NT2/D1 (cell line): ENCODE data around the gene SLC25A48.
"Not testable (repeated sequence)": the region's sequence is repeated elsewhere in the genome, so short reads cannot be mapped to it uniquely, and the experiment has no call there.

Experiments used
- DNase-seq: peaks from one replicate; pipeline ENCODE4 v3.0.0-alpha.2; 2011; ENCODE audit warnings: low read depth, low spot score
- H3K27me3 ChIP-seq: 2 replicates; pipeline ENCODE4 v1.6.0; 2011; ENCODE audit warnings: mild to moderate bottlenecking; ENCODE audit not compliant: insufficient read length, insufficient read depth
- H3K36me3 ChIP-seq: 2 replicates; pipeline ENCODE4 v1.6.1; 2011; ENCODE audit warnings: mild to moderate bottlenecking, low read length, mixed read lengths; ENCODE audit not compliant: insufficient read depth, insufficient read length
- H3K4me1 ChIP-seq: 2 replicates; pipeline ENCODE4 v1.5.1; 2011; ENCODE audit not compliant: insufficient read depth, insufficient read length
- H3K4me3 ChIP-seq: 2 replicates; pipeline ENCODE4 v1.5.1; 2011; ENCODE audit warnings: low read depth; ENCODE audit not compliant: insufficient read length
- H3K9ac ChIP-seq: 2 replicates; pipeline ENCODE4 v1.6.0; 2011; ENCODE audit warnings: low read depth; ENCODE audit not compliant: insufficient read length
- H3K9me3 ChIP-seq: 2 replicates; pipeline ENCODE4 v1.5.1; 2011; ENCODE audit warnings: mild to moderate bottlenecking, low read length; ENCODE audit not compliant: insufficient read depth
- SUZ12 ChIP-seq: IDR thresholded peaks from 2 replicates; pipeline ENCODE4 v1.6.1; 2011; ENCODE audit not compliant: insufficient read length, insufficient read depth; ENCODE audit errors: extremely low read depth
- YY1 ChIP-seq: IDR thresholded peaks from 2 replicates; pipeline ENCODE4 v1.6.1; 2011; ENCODE audit not compliant: insufficient read length, insufficient read depth
- ZNF274 ChIP-seq: IDR thresholded peaks from 2 replicates; pipeline ENCODE4 v1.6.1; 2011; ENCODE audit warnings: mild to moderate bottlenecking, low read depth, low read length

Gene SLC25A48

DNA sequence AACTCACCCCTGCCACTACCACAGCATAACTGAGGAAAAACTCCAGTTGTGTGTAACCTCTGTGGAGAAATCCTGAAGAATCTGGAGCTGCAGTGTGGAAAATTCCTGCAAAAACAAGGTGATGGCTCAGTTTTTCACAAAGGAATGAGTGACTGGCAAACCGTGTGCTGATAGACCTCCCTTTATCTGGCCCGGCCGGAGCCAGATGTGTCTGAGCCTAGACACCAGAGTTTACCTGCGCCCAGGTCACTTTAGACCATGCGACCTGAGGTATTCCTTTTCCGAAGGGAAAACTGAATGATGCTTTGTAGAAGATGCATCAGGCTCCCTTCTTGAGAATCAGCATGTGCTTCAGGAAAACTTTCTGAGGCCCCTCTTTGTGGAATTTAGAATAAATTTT lies 16.2 kb downstream of the SLC25A48 start:
- Histone ChIP-seq H3K9ac (no peak overlapping the region), H3K36me3 (no peaks in the 10 kb centered on the region), H3K4me3 (no peak overlapping the region), H3K27me3 (no peaks in the 10 kb centered on the region), H3K4me1 (no peaks in the 10 kb centered on the region), H3K9me3 (peaks cover 10% of the 10 kb centered on the region; the same call in 1 of the 2 replicates)
- no peak for TF ChIP-seq ZNF274
- no peak for TF ChIP-seq YY1
- TF ChIP-seq SUZ12: no peak
- DNase-seq: no peak

DNA sequence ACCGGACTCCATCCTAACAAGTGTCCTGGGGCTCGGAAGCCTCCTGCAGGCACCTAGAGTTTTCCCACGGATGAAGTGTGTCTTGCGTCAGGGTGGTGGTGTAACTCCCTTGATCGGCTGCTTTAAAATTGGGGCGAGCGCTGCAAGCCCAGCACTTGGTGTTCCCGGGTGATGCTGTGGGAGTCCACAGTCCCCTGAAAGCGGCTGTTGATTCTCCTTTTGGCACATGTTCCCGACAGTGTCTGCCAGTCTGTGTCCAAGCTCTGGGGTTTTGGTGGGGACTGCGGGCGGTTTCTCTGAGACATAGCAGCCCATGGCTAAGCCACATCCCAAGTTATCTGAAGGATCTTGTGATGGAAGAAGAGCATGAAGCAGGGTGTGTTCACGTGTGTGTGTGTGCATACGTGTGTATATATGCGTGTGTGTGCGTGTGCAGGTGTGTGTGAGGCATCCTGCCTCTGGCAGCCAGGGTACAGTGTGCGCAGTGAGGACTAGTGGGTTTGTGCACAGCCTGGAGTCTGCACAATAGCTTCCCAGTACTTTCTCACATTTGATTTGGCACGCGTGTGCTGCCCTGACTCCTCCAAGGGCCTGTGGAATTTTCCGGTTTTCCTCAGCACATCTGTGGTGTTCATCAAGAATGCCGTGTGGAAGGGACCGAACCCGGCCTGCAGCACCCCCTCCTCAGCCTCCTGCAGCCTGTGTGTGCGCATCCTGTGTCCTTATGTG lies 16.9 kb downstream of the SLC25A48 start:
- no peaks in the 10 kb centered on the region for H3K4me1 ChIP-seq
- H3K36me3 ChIP-seq: no peaks in the 10 kb centered on the region
- no peak overlapping the region for H3K4me3 ChIP-seq
- H3K9me3 ChIP-seq: peaks cover 10% of the 10 kb centered on the region; the same call in 1 of the 2 replicates
- H3K9ac ChIP-seq: no peak overlapping the region
- DNase-seq: no peak
- no peak for TF ChIP-seq YY1
- TF ChIP-seq ZNF274: no peak
- TF ChIP-seq SUZ12: no peak
- H3K27me3 ChIP-seq: no peaks in the 10 kb centered on the region

DNA sequence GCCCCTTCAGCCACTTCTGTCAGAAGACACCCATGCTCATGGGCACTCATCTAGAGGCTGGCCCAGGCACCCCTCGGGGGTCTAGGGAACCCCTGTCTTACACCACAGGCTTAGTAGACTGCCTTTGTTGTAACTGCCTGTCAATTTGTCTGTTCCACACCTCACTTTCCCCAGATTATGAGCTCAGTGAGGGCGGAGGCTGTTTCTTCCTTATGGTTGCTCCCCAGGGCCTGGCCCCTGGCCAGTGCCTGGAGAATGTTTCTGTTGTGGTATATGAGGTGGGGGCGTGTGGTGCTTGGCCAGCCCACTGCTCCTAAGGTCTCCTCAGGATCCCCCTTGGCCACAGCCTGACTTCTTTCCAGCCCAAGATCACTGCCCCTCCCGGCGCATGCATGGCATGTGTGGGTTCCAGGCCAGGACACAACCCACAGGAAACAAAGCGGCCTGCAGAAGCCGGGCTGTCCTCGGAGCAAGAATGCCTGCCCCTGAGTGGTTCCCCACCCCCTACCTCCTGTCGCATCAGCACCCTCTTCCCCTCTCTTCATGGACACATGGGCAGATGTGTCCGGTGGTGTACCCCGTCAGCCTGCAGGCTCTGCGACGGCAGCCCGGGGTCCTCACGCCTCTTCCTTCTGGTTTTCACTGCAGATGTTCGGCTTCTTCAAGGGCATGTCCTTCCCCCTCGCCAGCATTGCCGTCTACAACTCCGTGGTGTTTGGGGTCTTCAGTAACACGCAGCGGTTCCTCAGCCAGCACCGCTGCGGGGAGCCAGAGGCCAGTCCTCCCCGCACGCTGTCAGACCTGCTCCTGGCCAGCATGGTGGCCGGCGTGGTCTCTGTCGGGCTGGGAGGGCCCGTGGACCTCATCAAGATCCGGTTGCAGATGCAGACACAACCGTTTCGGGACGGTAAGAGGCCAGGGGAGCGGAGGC lies 17.7 kb downstream of the SLC25A48 start:
- Histone ChIP-seq H3K4me1 (no peaks in the 10 kb centered on the region), H3K4me3 (no peak overlapping the region), H3K9me3 (peaks cover 14% of the 10 kb centered on the region; the same call in 1 of the 2 replicates), H3K36me3 (no peaks in the 10 kb centered on the region), H3K27me3 (no peaks in the 10 kb centered on the region), H3K9ac (no peak overlapping the region)
- TF ChIP-seq ZNF274: no peak
- TF ChIP-seq YY1: no peak
- TF ChIP-seq SUZ12: no peak
- no peak for DNase-seq

DNA sequence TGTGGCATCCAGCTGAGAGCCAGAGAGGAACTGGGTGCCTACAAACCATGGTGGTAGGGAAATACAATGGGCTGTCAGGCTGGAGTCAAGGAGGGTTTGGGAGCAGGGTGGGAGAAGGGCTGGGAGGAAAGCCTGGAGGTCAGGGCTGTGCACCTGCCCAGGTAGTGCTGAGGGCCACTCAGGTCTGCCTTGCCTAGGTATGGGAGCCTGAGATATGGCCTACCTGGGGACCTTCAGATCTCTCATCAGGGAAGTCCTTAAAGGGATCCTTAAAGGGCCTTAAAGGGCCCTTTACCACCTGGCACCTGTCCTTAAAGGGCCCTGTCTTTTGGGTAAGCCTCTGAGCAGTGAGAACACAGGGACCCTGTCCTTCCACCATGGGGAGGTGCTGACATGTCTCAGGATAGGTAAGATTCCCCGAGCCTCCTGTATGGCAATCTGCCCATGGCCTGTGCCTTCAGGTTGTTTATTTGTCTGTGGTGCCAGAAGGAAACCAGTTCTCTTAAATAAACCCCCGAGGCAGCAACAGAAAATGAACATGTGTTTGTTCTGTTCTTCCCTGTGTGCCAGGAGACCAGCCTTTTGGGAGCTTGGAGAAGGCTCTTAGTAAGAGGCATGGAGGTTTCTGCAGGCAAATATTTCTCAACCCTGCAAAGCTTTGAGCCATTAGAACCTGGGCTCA lies 23.3 kb downstream of the SLC25A48 start:
- H3K9ac ChIP-seq: no peak overlapping the region
- H3K4me1 ChIP-seq: no peaks in the 10 kb centered on the region
- H3K36me3 ChIP-seq: no peaks in the 10 kb centered on the region
- no peak overlapping the region for H3K4me3 ChIP-seq
- H3K27me3 ChIP-seq: no peaks in the 10 kb centered on the region
- no peak for DNase-seq
- peaks cover 14% of the 10 kb centered on the region; the same call in 1 of the 2 replicates for H3K9me3 ChIP-seq
- TF ChIP-seq SUZ12 (no peak), ZNF274 (no peak), YY1 (no peak)

DNA sequence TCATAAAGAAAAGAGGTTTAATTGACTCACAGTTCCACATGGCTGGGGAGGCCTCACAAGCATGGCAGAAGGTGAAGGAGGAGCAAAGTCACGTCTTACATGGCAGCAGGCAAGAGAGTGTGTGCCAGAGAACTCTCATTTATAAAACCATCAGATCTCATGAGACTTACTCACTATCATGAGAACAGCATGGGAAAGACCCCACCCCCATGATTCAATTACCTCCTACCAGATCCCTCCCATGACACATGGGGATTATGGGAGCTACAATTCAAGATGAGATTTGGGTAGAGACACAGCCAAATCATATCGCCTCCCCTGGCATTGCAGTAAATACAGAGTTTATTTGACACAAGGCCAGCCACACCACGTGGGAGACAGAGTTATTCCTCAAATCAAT lies 24.7 kb downstream of the SLC25A48 start:
- not testable (repeated sequence) for H3K27me3 ChIP-seq, DNase-seq, H3K4me1 ChIP-seq, H3K9me3 ChIP-seq, H3K4me3 ChIP-seq, H3K36me3 ChIP-seq, H3K9ac ChIP-seq

DNA sequence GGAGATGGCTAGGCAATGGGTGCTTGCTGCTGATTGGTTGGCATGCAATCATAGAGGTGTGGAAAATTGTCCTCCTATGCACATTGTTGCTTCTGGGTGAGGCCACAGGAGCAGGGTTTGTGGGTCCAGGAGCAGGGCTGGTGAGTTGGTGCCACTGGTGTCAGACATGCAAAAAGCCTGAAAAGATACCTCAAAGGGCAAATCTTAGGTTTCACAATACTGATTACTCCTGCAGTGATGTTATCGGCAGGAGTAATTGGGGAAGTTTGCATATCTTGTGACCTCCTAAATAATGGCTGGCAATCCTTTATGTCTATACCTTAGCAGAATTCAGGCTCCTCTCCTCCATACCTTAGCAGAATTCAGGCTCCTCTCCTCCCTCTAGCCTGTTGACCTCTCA lies 25.2 kb downstream of the SLC25A48 start:
- H3K27me3 ChIP-seq: no peaks in the 10 kb centered on the region
- no peaks in the 10 kb centered on the region for H3K4me1 ChIP-seq
- H3K4me3 ChIP-seq: no peak overlapping the region
- H3K36me3 ChIP-seq: no peaks in the 10 kb centered on the region
- H3K9ac ChIP-seq: no peak overlapping the region
- no peak for TF ChIP-seq YY1
- no peak for TF ChIP-seq SUZ12
- DNase-seq: no peak
- peaks cover 4% of the 10 kb centered on the region; the same call in 1 of the 2 replicates for H3K9me3 ChIP-seq

DNA sequence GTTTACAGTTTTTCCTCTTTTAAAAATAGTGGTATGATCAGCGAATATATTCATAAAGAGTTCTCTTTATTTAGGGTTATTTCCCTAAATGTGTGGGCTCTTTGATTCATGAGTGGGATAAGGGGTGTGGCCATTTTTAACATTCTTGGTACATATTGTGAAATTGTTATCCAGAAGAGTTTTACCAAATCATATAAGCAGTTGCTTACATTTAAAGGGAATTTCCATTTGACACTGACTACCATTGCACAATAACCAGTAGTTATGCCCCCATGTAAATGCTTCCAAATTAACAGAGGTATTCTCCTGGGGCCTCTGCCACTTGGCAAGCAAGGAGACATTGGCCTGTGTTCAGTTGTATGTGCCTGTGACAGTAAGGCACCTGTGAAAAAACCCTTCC lies 27.2 kb downstream of the SLC25A48 start:
- H3K36me3 ChIP-seq: no peaks in the 10 kb centered on the region
- no peaks in the 10 kb centered on the region for H3K27me3 ChIP-seq
- no peak overlapping the region for H3K4me3 ChIP-seq
- no peak for DNase-seq
- H3K4me1 ChIP-seq: no peaks in the 10 kb centered on the region
- H3K9me3 ChIP-seq: peaks cover 3% of the 10 kb centered on the region; the same call in 1 of the 2 replicates
- TF ChIP-seq SUZ12 (no peak), YY1 (no peak), ZNF274 (no peak)
- no peak overlapping the region for H3K9ac ChIP-seq
